IMR-90 (cell line): Measurements from ENCODE around the gene ZNF74. TPM values are rescaled to one million over a fixed set of nuclear protein-coding genes. Genes with fewer than 3 reads are reported as not detected.

Source experiments
- ATAC-seq: fragments of 200-7000 bp; cut with Tn5 transposase; 2 replicates; pipeline ENCODE4 v1.9.1; 2020; ENCODE audit warnings: low read depth, mild to moderate bottlenecking, moderate library complexity
- BruUV-seq: library from RNA; stranded (reverse); fragments of 400-500 nt; replicated peaks from 2 replicates; lab custom pipeline; 2021; lab: Mats Ljungman, UMichigan
- CTCF ChIA-PET: fragments of 300-600 bp; formaldehyde crosslinking; extraction: SDS; loops from one replicate; lab custom pipeline; 2021; ENCODE audit warnings: antibody characterized with exemption; lab: Yijun Ruan, JAX
- POLR2A ChIA-PET: fragments of 300-600 bp; sonication (Branson Sonifier 250); formaldehyde crosslinking; loops from one replicate; lab custom pipeline; 2022; ENCODE audit warnings: antibody characterized with exemption; ENCODE audit not compliant: unreplicated experiment; lab: Charles Lee
- DNase-seq: peaks from one replicate; pipeline ENCODE4 v3.0.0; 2013
- H2AFZ ChIP-seq: replicated peaks from 2 replicates; pipeline ENCODE3; 2013; ENCODE audit warnings: low read length, mild to moderate bottlenecking; ENCODE audit not compliant: poor library complexity
- H2AK5ac ChIP-seq: 2 replicates; pipeline ENCODE4 v1.6.1; 2013; ENCODE audit warnings: low read depth, low read length, inconsistent platforms
- H2AK9ac ChIP-seq: replicated peaks from 2 replicates; pipeline ENCODE3; 2013; ENCODE audit warnings: mild to moderate bottlenecking, low read depth, low read length, moderate library complexity; ENCODE audit not compliant: poor library complexity
- H2BK120ac ChIP-seq: 2 replicates; pipeline ENCODE4 v1.6.1; 2013; ENCODE audit warnings: low read depth, low read length, inconsistent platforms
- H2BK15ac ChIP-seq: 3 replicates; pipeline ENCODE4 v1.6.1; 2013; ENCODE audit warnings: low read depth, low read length, inconsistent platforms
- H2BK20ac ChIP-seq: 2 replicates; pipeline ENCODE4 v1.6.1; 2013; ENCODE audit warnings: low read depth, mild to moderate bottlenecking, inconsistent platforms, low read length, moderate library complexity
- H2BK5ac ChIP-seq: 2 replicates; pipeline ENCODE4 v1.6.1; 2013; ENCODE audit warnings: mild to moderate bottlenecking, low read depth, low read length, inconsistent platforms; ENCODE audit not compliant: poor library complexity, severe bottlenecking
- H3K14ac ChIP-seq: replicated peaks from 2 replicates; pipeline ENCODE4 v1.6.1; 2013; ENCODE audit warnings: low read depth, low read length, inconsistent platforms
- H3K18ac ChIP-seq: 2 replicates; pipeline ENCODE4 v1.6.1; 2013; ENCODE audit warnings: low read depth, low read length, control low read depth
- H3K23ac ChIP-seq: 2 replicates; pipeline ENCODE4 v1.6.1; 2013; ENCODE audit warnings: low read depth, low read length, inconsistent platforms
- H3K27ac ChIP-seq: 2 replicates; pipeline ENCODE4 v1.5.1; 2013; ENCODE audit warnings: mild to moderate bottlenecking, control low read depth, low read length; ENCODE audit not compliant: insufficient read depth
- H3K27me3 ChIP-seq: 2 replicates; pipeline ENCODE4 v1.6.1; 2013; ENCODE audit warnings: low read length; ENCODE audit not compliant: control insufficient read depth, insufficient read depth
- H3K36me3 ChIP-seq: 2 replicates; pipeline ENCODE4 v1.6.1; 2013; ENCODE audit warnings: low read length, mixed read lengths; ENCODE audit not compliant: control insufficient read depth, insufficient read depth
- H3K4ac ChIP-seq: 2 replicates; pipeline ENCODE4 v1.6.1; 2013; ENCODE audit warnings: low read depth, low read length, inconsistent platforms
- H3K4me1 ChIP-seq: 2 replicates; pipeline ENCODE4 v1.6.1; 2013; ENCODE audit warnings: low read length, mixed read lengths; ENCODE audit not compliant: control insufficient read depth, insufficient read depth
- H3K4me2 ChIP-seq: 2 replicates; pipeline ENCODE4 v1.6.1; 2013; ENCODE audit warnings: low read depth, mild to moderate bottlenecking, control low read depth, low read length, moderate library complexity
- H3K4me3 ChIP-seq: 2 replicates; pipeline ENCODE4 v1.5.1; 2013; ENCODE audit warnings: low read depth, mild to moderate bottlenecking, control low read depth, low read length, moderate library complexity; ENCODE audit not compliant: insufficient read depth
- H3K56ac ChIP-seq: 2 replicates; pipeline ENCODE4 v1.6.1; 2013; ENCODE audit warnings: low read length, inconsistent platforms; ENCODE audit not compliant: insufficient read depth; ENCODE audit errors: extremely low read depth
- H3K79me1 ChIP-seq, 2 experiments: 2 replicates each; pipeline ENCODE4 v1.6.1; 2013; ENCODE audit warnings: low read length in 2 of 2, inconsistent platforms in 1 of 2, low read depth in 1 of 2
- H3K9ac ChIP-seq: 2 replicates; pipeline ENCODE4 v1.6.1; 2013; ENCODE audit warnings: low read depth, low read length, control low read depth
- H3K9me1 ChIP-seq: 2 replicates; pipeline ENCODE4 v1.6.1; 2013; ENCODE audit warnings: low read length, inconsistent platforms; ENCODE audit not compliant: insufficient read depth
- H3K9me3 ChIP-seq: 2 replicates; pipeline ENCODE4 v1.6.1; 2013; ENCODE audit warnings: low read length; ENCODE audit not compliant: control insufficient read depth, insufficient read depth
- H4K20me1 ChIP-seq: 2 replicates; pipeline ENCODE4 v1.6.1; 2013; ENCODE audit warnings: low read length, inconsistent platforms; ENCODE audit not compliant: insufficient read depth
- H4K5ac ChIP-seq: 2 replicates; pipeline ENCODE4 v1.6.1; 2013; ENCODE audit warnings: mild to moderate bottlenecking, low read depth, low read length, control low read depth
- H4K8ac ChIP-seq, 2 experiments: 2 replicates each; pipeline ENCODE4 v1.6.1; 2013; ENCODE audit warnings: low read depth in 2 of 2, low read length in 2 of 2, control low read depth in 1 of 2, inconsistent platforms in 1 of 2
- H4K91ac ChIP-seq: 2 replicates; pipeline ENCODE4 v1.6.1; 2013; ENCODE audit warnings: low read depth, low read length, inconsistent platforms; ENCODE audit not compliant: insufficient read depth
- FOS ChIP-seq: fragments of 150-350 bp; IDR thresholded peaks from 2 replicates; pipeline ENCODE4 v1.6.1; 2016; ENCODE audit warnings: low read depth, low read length
- USF2 ChIP-seq: fragments of 150-350 bp; IDR thresholded peaks from 2 replicates; pipeline ENCODE4 v1.6.1; 2017; ENCODE audit warnings: mild to moderate bottlenecking, antibody characterized with exemption, low read length, low read depth
- WGBS, 2 experiments: methylation state at CpG; one replicate each; pipeline versions ENCODE4 v1.1.5 to v1.1.7; 2013; ENCODE audit warnings: missing lambda C conversion rate in 2 of 2; ENCODE audit not compliant: insufficient read length in 1 of 2; ENCODE audit errors: extremely low coverage in 2 of 2; 5-methylcytosine and 5-hydroxymethylcytosine counted together
- dilution Hi-C: fragments of 300-500 bp; cut with HindIII; formaldehyde crosslinking; loops from one replicate; pipeline ENCODE4 v1.14.3; 2018; ENCODE audit warnings: low sequenced_read_pairs; ENCODE audit not compliant: unreplicated experiment
- in situ Hi-C: fragments of 300-500 bp; cut with MboI; formaldehyde crosslinking; loops from 3 replicates; pipeline ENCODE4 v1.14.3; 2019; ENCODE audit warnings: low sequenced_read_pairs, inconsistent platforms, mixed read lengths
- intact Hi-C: fragments of 100-400 bp; cut with micrococcal nuclease; formaldehyde crosslinking; loops from 2 replicates; pipeline ENCODE4 v1.10.0; 2022
- polyA plus RNA-seq, 3 experiments: library from polyadenylated mRNA; depleted of rRNA; stranded (reverse); fragments of >200 nt; gene quantifications; 2 replicates each; pipeline ENCODE4 v1.2.3, GENCODE V29; 2012; ENCODE audit warnings: low replicate concordance in 1 of 3
- total RNA-seq: library from RNA; depleted of rRNA; stranded (reverse); fragments of >200 nt; gene quantifications from 2 replicates; pipeline ENCODE4 v1.2.3, GENCODE V29; 2012

The ZNF74 gene
- total and polyA plus RNA-seq, 2 of the 4 experiments (the other 2 are of a cell fraction), result 7.5 to 8.4 TPM

- Histone ChIP-seq H3K23ac (no peak overlapping the region), H3K9me1 (peaks cover 29% of the 10 kb centered on the region), H3K36me3 (peaks cover 27% of the 10 kb centered on the region), H3K18ac (no peak overlapping the region), H3K4me3 (no peak overlapping the region), H2BK15ac (no peak overlapping the region), H2AK5ac (no peak overlapping the region), H2AFZ (no peak overlapping the region), H2BK120ac (no peak overlapping the region), H2BK5ac (no peak overlapping the region), H3K14ac (no peak overlapping the region), H3K4ac (no peak overlapping the region), H3K4me2 (no peak overlapping the region), H3K27ac (no peak overlapping the region), H4K20me1 (peaks cover 83% of the 10 kb centered on the region), H3K79me1 (peaks cover 14 to 84% of the 10 kb centered on the region in 2 experiments; a peak in 3 of 4 replicates), H2AK9ac (no peak overlapping the region), H4K8ac (no peak overlapping the region), H3K9me3 (no peaks in the 10 kb centered on the region), H3K27me3 (no peaks in the 10 kb centered on the region), H3K4me1 (peaks cover 18% of the 10 kb centered on the region), H4K5ac (no peak overlapping the region), H3K56ac (no peak overlapping the region), H2BK20ac (no peak overlapping the region), H4K91ac (no peak overlapping the region), H3K9ac (no peak overlapping the region)
- TF ChIP-seq USF2 (no peak), FOS (no peak)
- CTCF ChIA-PET, result no interaction called here
- ATAC-seq (no peak), DNase-seq (no peak)
- in situ Hi-C loops, result no loop called here
- dilution Hi-C loops, result no loop called here
- 100% methylated on average over 2 of the region's 11 CpGs; no CpG with 5 or more reads in 1 of the 2 experiments for WGBS, 2 experiments
- intact Hi-C loops, result no loop called here
- POLR2A ChIA-PET, result no interaction called here
- no TSS peak for BruUV-seq
These were observed 39.2 kb downstream of the ZNF74 start for GRCh38 chr22:20433191-20433590.
